PC-3 (cell line): ENCODE measurements around the gene PACSIN1.

Source experiments
- EZH2phosphoT487 ChIP-seq: fragments of 300-600 bp; sonication (generic); IDR thresholded peaks from 2 replicates; pipeline ENCODE4 v1.6.1; 2018; ENCODE audit warnings: mild to moderate bottlenecking, antibody characterized with exemption, low read length, borderline replicate concordance
- TF ChIP-seq, protein P1 (sequence below): fragments of 300-600 bp; sonication (generic); conservative IDR thresholded peaks from 2 replicates; pipeline ENCODE4 v1.5.1; 2017; ENCODE audit warnings: antibody characterized with exemption, low read depth, mild to moderate bottlenecking, low read length

DNA sequence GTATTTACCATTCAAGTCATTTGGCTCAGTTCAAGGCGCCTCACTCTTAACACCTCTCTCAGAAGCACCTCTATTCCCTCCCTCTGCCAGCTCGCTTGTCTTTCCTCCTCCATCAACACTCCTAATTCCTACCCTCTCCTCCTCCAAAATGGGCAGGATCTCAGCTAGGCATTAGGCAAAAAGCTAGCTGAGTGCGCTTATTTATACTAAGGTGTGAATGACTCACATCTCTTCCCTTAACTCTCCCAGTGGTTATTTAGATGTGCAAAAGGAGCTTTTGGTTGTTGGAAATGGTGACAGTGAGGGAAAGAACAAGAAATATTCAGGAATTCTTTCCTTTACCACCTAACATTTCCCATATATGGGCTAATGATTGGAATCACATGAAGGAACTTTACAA is 29.1 kb downstream of the PACSIN1 start:
- TF ChIP-seq, protein P1, sequence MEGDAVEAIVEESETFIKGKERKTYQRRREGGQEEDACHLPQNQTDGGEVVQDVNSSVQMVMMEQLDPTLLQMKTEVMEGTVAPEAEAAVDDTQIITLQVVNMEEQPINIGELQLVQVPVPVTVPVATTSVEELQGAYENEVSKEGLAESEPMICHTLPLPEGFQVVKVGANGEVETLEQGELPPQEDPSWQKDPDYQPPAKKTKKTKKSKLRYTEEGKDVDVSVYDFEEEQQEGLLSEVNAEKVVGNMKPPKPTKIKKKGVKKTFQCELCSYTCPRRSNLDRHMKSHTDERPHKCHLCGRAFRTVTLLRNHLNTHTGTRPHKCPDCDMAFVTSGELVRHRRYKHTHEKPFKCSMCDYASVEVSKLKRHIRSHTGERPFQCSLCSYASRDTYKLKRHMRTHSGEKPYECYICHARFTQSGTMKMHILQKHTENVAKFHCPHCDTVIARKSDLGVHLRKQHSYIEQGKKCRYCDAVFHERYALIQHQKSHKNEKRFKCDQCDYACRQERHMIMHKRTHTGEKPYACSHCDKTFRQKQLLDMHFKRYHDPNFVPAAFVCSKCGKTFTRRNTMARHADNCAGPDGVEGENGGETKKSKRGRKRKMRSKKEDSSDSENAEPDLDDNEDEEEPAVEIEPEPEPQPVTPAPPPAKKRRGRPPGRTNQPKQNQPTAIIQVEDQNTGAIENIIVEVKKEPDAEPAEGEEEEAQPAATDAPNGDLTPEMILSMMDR = no peak
- TF ChIP-seq EZH2phosphoT487 = no peak
